NK-92 (cell line): ENCODE results near the gene KCNQ1OT1.

ENCODE experiments used
- DNase-seq: peaks from one replicate; lab custom pipeline; 2025; ENCODE audit not compliant: unreplicated experiment; lab: John Stamatoyannopoulos, UW

KCNQ1OT1 gene

DNA sequence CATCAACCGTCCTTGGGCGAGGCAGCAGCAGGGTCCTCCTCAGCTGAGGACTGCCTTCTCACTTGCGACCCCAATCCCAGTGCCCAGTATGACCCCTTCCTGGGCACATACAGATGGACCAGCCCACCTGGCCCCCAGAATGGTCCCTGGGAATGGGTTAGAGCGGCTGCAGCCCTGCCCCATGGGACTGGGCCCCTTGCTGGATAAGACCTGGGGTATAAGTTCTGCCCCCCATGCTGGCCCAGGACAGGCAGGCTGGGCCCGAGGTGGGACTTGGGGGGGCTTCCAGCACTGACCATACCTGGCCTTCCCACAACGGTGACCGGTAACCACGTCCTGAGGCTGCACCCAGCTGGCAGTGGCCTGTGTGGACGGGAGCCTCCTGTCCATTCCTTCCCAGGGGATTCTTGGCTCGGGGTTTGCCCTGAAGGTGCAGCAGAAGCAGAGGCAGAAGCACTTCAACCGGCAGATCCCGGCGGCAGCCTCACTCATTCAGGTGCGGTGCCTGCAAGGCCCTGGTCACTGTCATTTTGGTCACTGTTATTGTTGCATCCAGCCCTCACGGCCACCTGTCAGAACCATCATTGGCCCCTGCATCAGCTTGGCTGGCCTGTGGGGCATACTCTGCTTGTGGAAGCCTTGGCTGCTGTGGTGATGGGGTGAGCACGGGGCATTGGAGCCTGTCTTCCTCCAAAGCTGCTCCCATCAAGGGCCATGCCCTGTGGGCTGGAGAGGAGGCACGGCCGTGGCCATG is 114.8 kb downstream of the KCNQ1OT1 start:
- no peak for DNase-seq

DNA sequence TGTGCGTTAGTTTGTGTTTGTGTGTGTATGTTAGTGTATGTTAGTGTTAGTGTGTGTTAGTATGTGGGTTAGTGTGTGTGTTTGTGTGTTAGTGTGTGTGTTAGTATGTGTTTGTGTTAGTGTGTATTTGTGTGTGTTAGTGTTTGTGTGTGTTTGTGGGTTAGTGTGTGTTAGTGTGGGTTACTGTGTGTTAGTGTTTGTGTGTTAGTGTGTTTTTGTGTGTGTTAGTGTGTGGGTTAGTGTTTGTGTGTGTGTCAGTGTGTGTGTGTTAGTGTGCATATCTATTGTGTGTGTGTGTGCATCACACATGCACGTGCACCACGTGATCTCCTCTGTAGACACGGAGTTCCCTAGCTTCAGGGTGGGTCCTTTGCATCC is 115.4 kb downstream of the KCNQ1OT1 start:
- no peak for DNase-seq

DNA sequence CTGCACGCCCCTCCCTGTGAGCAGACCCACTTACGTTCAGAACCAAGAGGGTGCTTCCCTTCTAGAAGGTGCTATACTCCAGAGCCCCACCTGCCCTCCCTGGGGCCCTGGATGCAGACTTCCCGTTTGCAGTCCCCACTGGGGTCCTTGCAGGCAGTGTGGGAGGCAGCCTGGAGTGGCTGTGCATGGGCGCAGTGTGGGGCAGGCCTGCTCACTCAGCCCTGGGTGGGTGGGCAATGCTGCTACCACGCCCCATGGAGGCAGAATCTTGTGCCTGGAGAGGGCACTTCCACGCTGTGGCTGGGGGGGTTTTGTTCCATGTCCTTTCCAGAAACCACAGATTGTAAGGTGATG is 116.2 kb downstream of the KCNQ1OT1 start:
- no peak for DNase-seq

DNA sequence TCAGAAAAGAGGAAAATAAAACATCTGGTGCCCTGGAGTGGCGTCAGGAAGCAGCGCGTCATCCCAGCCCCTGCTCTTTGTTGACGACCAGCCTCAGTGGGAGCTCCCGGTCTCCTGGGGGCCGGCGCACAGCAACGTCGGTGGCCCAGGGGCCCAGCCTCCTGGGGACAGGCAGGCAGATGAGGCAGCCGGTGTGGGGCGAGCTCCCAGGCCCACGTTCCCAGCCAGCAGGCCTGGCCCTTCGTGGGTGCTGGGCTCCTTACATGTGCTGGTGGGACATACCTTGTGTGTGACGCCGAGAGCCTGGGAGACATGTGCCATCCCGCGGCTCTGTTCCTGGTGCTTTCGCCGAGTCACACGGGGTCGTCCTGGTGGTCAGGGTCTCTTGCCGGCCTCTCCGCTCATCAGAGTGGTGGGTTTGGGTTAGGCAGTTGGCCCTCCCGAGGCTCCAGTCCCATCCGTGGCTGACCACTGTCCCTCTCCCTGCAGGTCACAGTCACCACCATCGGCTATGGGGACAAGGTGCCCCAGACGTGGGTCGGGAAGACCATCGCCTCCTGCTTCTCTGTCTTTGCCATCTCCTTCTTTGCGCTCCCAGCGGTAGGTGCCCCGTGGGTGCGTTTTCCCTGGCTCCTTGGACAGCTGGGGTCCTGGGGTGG is 116.7 kb downstream of the KCNQ1OT1 start:
- no peak for DNase-seq

DNA sequence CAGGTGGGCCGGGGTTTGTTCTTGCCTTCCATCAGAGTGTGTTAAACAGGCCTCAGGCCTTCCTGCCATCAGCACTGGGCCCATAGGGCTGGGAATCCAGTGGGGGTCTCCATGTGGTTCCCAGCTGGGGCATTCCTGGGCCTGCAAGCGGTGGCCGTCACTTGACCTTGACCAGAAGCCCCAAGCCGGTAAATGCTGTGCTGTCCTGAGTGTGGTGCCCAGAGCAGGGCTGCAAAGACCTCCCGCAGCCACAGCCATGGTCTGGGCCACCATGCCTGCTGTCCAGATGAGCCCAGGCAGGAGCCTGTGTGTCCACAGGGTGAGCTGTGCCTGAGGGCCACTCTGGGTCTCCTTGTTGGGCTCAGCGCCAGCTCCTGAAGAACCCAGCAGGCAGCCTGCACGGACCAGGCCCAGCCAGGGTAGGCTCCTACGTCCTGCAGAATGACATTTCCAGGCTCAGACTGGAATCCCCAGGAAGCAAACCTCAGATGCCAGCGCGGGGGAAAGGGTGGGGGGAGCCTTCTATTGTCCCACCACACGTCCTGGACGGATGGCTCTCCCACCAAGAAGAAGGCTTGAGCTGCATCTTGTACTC is 117.3 kb downstream of the KCNQ1OT1 start:
- DNase-seq = no peak

DNA sequence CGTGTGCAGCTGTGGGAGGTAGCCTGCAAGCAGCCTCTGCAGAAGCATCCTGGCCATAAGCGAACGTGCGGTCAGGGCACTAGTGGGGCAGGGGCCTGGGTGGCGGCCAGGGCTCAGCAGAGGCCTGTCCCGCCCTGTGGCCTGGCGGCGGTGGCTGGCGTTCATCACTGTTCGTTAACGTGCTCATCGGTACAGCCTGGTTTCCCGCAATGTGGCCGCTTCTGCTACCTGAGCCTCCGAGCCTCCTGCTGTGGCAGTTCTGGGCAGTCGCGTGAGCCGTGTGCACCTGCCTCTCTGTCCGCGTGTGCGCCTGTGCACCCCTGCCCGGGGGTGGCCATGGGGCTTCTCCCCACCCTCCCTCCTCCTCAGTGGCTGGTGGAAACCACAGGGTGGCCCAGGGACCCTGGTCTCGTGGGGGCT is 117.9 kb downstream of the KCNQ1OT1 start:
- DNase-seq = no peak

DNA sequence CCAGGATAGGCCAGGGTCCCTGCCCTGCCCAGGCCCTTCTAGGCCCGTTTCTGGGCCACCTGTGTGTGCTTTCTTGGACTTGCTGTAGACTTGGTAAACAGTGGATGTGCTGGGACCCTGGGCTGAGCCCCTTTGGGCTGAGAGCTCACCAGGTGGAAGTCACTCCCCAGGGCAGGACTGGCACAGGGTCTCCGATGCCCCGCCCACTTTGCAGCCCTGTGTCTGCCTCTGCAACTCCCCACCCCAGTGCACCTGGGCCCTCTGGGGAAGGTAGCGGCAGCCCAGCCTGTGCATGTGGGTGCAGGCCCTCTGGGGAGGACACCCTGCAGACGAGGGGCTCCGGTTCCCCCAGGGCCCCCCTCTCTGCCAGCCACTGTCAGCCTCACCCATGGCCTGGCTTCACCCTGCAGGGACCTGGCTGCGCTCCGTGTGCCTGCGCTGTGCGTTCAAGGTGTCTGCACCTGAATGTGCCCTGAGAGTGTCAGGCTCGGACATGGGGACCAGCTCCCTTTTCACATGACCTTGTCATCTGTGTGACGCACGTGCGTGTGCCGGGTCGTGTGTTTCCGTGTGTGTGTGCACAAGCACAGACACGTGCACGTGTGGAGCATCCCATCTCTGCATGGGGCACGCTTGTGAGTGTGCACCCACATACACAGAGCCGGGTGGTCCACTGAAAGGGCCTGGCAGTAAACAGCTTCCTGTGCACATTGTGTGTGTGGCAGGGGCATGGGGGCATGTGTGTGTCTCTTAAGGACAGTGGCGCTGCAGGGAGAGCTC is 118.5 kb downstream of the KCNQ1OT1 start:
- DNase-seq = no peak

DNA sequence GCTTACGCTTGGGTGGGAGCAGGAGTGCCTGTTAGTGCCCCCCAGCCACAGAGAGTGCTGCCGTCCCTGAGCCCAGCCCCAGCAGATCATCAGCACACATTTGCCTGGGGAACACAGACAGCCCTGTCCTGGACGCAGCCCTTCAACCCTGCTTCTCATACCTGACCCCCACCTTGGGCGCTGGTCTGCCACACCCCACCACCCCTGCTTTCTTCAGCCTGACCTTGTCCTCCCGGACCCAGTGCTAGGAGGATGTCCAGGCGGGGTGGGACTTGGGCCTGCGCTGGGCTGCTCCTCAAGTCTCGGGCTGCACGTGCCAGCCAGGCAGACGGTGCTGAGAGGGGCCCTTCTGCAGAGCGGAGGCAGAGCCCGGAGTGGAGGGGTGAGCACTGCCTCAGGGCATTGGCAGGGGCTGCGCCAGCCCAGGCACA is 119.2 kb downstream of the KCNQ1OT1 start:
- no peak for DNase-seq

DNA sequence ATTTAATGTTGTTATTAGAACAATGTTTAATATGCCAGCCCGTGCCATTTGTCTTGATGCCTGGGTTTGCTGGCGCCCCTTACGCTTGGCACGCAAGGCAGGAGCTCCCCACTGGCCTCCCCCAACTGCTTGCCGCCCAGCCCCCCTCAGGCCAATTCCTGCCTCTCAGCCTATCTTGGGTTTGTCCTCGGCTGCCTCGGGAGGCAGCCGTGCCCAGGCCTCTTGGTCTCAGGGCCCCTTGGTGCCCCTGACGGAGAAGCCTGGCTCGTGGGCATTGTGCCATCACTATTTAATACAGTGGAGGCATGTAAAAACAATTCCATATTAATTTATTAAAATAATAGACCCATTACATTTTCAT is 119.8 kb downstream of the KCNQ1OT1 start:
- no peak for DNase-seq

DNA sequence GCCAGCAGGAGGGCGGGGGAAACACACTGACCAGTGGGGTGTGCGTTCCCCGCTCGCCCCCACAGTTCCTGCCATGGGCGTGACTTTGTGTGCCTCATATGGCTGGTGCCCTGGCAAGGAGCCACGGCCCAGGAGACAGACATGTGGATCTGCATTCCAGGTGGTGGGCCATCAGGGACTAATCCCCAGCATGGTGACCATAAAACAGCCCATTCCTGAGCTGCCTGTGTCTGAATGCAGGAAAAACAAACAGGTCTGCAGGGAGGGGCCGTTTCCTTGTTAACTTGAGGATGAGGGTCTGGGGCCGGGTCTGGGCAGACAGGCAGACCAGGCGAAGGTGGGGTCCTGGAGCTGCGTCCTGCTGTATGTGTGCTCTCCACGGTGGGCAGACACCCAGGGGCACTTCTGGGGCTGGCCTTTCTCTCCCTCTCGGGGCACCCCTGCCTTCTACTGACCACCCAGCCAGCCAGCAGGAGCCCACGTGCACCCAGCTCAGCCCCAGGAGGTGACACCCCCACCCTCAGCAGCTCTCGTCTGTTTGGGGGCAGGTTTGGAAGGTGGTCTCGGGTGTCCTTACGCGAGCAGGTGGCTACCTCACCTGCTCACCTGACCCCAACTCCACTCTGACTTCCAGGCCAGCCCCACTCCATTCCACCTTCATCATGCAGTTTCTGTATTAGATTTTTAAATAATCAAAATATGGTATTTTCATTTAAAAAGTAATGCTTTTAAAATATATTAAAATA is 120.3 kb downstream of the KCNQ1OT1 start:
- no peak for DNase-seq

DNA sequence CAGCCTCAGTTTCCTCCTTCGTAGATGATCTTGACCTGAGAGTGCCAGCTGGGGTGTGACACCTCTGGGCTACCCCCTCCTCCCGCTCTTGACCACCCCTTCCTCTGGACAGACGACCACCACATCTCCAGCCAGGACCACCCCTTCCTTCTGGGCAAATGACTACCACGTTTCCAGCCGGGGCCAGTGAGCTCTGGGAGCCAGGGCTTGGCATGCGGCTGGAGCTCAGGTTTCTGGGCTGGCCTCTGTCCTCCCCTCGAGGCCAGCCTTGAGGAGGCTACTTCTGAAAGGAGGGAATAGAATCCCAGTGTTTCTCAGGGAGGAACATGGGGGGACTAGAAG is 120.9 kb downstream of the KCNQ1OT1 start:
- DNase-seq = no peak

DNA sequence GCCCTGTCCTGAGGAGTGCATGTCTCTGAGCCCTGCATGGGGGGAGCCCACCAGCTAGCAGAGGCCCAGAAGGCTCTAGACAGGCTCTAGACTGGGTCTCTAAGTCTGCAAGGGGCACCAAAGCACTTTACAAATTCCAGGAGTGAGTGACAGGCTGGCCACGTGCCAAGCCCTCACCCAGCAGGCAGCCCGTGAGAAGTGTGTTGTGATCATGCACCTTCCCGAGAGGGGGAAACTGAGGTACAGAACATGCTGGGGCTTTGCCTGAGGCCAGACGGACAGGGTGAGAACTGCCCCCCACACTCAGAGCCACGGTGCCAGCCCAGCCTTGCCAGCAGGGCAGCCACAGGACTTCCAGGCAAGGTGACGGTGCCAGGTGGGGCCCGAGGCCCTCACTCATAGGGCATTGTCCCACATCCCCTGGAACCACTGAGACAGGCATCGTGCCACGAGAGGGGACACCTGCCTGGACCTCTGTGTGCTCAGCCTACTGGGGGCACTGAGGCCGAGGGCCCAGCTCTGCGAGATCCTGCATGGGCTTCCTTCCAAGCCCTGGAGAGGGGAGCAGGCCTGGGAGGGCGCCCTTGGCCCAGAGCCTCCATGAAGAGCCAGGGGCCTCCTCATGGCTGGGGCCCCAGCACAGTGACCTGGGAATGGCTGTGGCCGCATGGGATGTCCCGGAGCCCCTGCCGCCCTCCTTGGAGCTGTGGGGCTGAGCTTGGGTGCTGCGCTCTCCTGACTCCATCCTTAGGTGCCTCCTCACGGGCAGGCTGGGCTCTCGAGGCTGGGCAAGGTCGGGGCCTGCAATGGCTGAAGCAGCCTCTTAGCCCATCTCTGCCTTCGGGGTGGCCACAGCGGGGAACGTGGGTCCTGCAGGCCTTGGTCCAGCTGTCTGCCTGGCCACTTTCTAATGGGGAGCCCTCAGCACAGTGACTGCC is 121.5 kb downstream of the KCNQ1OT1 start:
- DNase-seq = no peak

DNA sequence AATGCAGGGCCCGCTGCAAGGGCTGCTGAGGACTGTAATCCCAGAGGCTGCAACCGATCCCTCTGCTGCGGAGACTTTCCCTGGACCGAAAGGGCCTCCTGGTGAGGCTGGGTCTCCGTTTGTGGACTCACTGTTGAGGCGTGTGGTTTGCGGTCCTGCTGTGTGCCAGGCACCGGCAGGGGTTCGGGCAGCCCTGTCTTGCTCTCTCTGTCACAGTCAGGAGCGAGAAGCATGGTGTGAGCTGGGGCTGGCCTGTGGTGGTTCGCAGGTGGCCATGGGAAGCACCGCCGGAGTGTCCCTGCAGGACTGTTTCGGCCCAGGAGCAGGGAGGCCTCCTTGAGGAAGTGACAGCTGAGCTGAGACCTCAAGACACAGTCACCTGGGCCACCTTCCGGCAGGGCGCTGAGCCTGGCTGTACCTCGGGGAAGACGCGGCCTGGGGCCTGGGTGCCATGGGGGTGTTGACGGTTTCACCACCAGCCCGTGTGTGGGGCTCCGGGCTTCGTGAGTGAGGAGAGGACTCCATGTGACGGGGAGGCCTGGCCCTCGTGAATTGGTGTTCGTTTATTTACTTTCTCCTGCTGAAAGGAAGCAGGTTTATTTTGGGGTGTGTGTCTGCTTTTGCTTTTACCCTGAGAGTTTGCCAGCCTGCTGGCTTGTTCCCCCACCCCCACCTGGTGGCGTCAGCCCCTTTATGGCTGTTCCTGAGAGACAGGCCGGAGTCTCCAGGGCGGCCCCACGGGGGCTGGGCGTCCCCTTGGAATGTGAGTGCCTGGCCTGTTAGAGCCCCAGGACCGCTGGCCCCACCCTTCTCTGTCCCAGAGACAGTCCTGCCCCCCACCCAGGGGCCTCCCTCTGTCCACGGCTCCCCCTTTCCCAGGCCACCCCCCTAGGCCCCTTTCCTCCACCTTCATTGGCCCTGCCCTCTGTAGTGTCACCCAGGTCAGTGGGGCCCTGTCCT is 122.5 kb downstream of the KCNQ1OT1 start:
- DNase-seq = no peak

DNA sequence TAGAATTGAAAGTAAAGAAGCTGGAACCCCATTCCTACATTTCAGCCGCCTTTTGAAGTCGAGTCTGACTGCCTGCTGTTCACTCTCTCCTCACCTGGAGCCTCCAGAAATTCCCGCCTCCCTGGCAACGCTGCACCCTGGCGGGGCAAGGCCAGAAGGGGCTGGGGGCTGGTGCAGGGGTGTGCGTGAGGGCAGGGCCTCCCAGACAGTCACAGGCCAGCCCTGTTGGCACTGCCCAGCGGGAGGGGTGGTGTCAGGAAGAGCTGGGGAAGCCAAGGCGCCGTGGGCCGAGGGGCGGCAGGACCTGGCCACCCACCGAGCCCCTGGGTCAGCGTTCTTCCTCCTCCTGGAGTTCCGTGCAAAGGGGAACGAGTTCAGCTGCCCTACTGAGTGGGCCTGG is 123.2 kb downstream of the KCNQ1OT1 start:
- DNase-seq = no peak

DNA sequence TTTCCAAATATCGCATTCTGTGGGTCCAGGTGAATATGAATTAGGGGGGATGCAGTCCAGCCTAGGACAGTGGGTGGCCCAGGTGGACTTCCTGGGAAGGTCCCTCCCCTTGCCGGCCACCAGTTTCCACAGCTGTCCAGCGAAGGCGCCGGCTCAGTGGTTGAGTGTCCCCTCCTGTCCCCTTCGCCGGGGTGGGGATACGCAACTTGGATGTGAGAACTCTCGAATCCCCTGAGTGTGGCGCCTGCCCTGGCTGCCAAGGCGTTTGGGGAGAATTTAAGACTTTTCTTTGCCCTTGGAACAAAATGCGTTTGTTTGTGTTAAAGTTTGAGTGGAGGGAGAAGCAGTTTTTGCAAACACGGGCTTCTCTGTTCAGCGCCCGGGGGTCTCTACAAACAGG is 123.7 kb downstream of the KCNQ1OT1 start:
- DNase-seq = no peak

DNA sequence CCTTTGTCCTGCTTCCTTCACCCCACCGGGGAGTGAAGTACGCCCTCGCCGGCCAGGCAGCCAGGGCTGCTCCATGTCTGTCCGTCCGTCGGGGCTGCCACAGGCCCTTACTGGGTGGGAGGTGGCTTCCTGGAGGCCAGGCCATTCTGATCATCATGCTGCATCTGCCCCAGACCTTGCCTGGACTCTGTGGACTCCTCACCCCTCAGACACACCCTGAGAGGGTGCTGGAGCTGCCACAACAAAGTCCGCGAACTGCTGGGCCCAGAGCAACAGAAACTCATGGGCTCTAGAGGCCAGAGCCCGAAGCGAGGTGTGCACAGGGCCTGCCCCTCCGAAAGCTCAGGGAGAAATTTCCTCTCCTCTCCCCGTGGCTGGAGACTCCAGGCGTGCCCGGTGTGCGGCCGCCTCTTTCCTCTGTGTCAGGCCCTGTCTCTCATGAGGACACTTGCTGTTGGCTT is 124.2 kb downstream of the KCNQ1OT1 start:
- DNase-seq = no peak

DNA sequence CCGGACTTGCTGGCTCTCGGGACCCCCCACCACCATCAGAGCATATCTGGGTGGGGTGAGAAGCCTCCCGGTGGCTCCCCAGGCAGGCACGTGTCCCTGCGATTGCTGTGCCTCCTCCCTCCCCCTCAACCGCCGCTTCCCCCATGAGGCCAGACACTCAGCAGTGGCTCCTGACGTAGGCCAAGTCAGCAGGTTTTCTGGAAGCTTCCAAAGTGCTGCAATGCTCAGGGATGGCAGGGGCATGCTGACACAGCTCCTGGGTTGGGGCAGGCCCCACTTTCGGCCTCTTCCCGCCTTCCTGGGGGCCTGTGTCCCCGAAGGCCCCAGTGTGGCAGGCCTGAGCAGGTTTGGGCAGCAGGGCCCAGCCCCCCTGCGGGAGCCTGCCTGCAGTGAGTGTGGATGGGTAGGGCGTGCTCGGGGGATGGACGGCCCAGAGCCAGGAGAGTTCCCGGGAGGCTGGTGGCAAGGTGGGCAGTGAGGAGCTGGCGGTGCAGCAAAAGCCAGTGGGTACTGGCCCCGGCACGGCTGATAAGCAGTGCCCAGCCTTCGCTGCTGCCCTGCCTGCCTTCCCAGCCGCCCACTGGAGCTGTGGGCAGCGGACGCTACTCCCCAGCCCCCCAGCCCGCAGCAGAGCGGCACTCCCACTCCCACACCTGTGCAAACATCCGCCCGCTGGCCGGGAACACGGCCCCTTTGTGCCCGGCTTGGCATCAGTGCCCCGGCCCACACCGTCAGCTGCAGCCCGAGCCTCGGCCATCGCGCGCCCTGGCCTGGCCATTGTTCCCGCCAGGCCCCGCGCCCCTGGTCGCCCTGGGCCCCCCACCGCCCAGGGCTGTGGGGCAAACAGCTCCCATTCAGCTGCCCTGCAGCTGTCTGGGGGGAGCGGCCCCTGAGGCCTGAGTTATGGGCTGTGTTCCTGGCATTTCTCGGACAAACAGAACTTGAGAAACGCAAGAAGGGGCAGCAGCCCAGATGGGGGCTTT is 125.0 kb downstream of the KCNQ1OT1 start:
- no peak for DNase-seq
